ENCODE measurements around the gene C3orf62. TPM values are rescaled to one million over a fixed set of nuclear protein-coding genes. Genes with fewer than 3 reads are reported as not detected.
"Not testable (repeated sequence)": the region's sequence is repeated elsewhere in the genome, so short reads cannot be mapped to it uniquely, and the experiment has no call there.

Gene C3orf62
- total RNA-seq, 1 experiment from 2014 or later, result 6.9 TPM

- no peaks in the 10 kb centered on the region for H3K79me2 ChIP-seq (ENCODE audit: low read depth)
- TF ChIP-seq EZH2 (IDR thresholded peaks at IDR 0.05; ENCODE audit: low read depth) (no peak), CTCF (conservative IDR thresholded peaks at IDR 0.05) (no peak)
- peak overlapping the region; percentile 86 for H3K27ac ChIP-seq
- POLR2A ChIA-PET (ENCODE audit: unreplicated experiment), result interaction anchor here (0.6 to 0.7 kb wide), 5 partner anchors 26 to 490 kb away, joined by 3 to 8 read pairs (median 5); no protein-coding TSS in a partner anchor
- peaks cover 31% of the 10 kb centered on the region for H3F3A ChIP-seq (ENCODE audit: insufficient read depth, low read depth)
- no peaks in the 10 kb centered on the region for H4K20me1 ChIP-seq (ENCODE audit: insufficient read depth)
- H3K4me1 ChIP-seq (replicated peaks; ENCODE audit: insufficient read depth), result peaks cover 37% of the 10 kb centered on the region
- peak; percentile 69 to 93 for DNase-seq
- no peaks in the 10 kb centered on the region for H3K9me3 ChIP-seq (ENCODE audit: insufficient read depth, low read depth)
- no peaks in the 10 kb centered on the region for H3K27me3 ChIP-seq (ENCODE audit: insufficient read depth, low read depth)
- H3K9me2 ChIP-seq (ENCODE audit: insufficient read depth), result no peaks in the 10 kb centered on the region
- intact Hi-C loops (cut with micrococcal nuclease; ENCODE audit: unreplicated experiment), result no loop called here
- BruUV-seq (replicated peaks), result no TSS peak
- H3K4me3 ChIP-seq, result no peak overlapping the region
- CTCF ChIA-PET, result interaction anchor here (0.5 to 0.7 kb wide), 3 partner anchors 23 to 427 kb away, joined by 3 to 11 read pairs (median 3); no protein-coding TSS in a partner anchor
- H3K36me3 ChIP-seq (ENCODE audit: low read depth), result no peaks in the 10 kb centered on the region
- peak overlapping the region; percentile 63 for H3K4me2 ChIP-seq
- H2AFZ ChIP-seq, result no peak overlapping the region
Observed at GRCh38 chr3:49244581-49245205, 32.3 kb downstream of the C3orf62 start.

- H3K27ac ChIP-seq; POLR2A ChIA-PET (ENCODE audit: unreplicated experiment); BruUV-seq (replicated peaks); H4K20me1 ChIP-seq (ENCODE audit: insufficient read depth); H3K36me3 ChIP-seq (ENCODE audit: low read depth); intact Hi-C loops (cut with micrococcal nuclease; ENCODE audit: unreplicated experiment); CTCF ChIA-PET; DNase-seq; H3K4me2 ChIP-seq; H3K79me2 ChIP-seq (ENCODE audit: low read depth); H3K4me3 ChIP-seq; H3K9me2 ChIP-seq (ENCODE audit: insufficient read depth); H3K27me3 ChIP-seq (ENCODE audit: insufficient read depth, low read depth); H2AFZ ChIP-seq: not testable (repeated sequence)
- peaks cover 23% of the 10 kb centered on the region for H3F3A ChIP-seq (ENCODE audit: insufficient read depth, low read depth)
- H3K4me1 ChIP-seq (replicated peaks; ENCODE audit: insufficient read depth), result peaks cover 22% of the 10 kb centered on the region
- peaks cover 12% of the 10 kb centered on the region; the same call in 1 of the 2 replicates for H3K9me3 ChIP-seq (ENCODE audit: insufficient read depth, low read depth)
Observed at GRCh38 chr3:49240091-49240490, 36.9 kb downstream of the C3orf62 start.

GRCh38 chr3:49238274-49239127 lies 38.5 kb downstream of the C3orf62 start:
- 0 out of 2 replicates have a peak overlapping the region, but pooled peaks have one; percentile 27 for H3K4me2 ChIP-seq
- ChIA-PET CTCF (interaction anchor here (0.5 kb wide), 1 partner anchor 169 kb away, joined by 6 read pairs; no protein-coding TSS in a partner anchor), POLR2A (ENCODE audit: unreplicated experiment) (no interaction called here)
- peaks cover 12% of the 10 kb centered on the region; the same call in 1 of the 2 replicates for H3K4me1 ChIP-seq (replicated peaks; ENCODE audit: insufficient read depth)
- peak; percentile 33 to 72 for DNase-seq
- H3K27ac ChIP-seq, result peak overlapping the region; percentile 87
- TF ChIP-seq CTCF (conservative IDR thresholded peaks at IDR 0.05) (no peak), EZH2 (IDR thresholded peaks at IDR 0.05; ENCODE audit: low read depth) (no peak)
- no peaks in the 10 kb centered on the region for H3K9me2 ChIP-seq (ENCODE audit: insufficient read depth)
- H3K79me2 ChIP-seq (ENCODE audit: low read depth), result no peaks in the 10 kb centered on the region
- no peaks in the 10 kb centered on the region for H4K20me1 ChIP-seq (ENCODE audit: insufficient read depth)
- intact Hi-C loops (cut with micrococcal nuclease; ENCODE audit: unreplicated experiment), result loop anchor here (5.0 kb wide), 1 partner anchor 66 kb away; the partner anchor contains the start of gene KLHDC8B
- H3K4me3 ChIP-seq, result no peak overlapping the region
- H3K9me3 ChIP-seq (ENCODE audit: insufficient read depth, low read depth), result peaks cover 20% of the 10 kb centered on the region; the same call in 1 of the 2 replicates
- no peaks in the 10 kb centered on the region for H3K36me3 ChIP-seq (ENCODE audit: low read depth)
- no peak overlapping the region for H2AFZ ChIP-seq
- H3K27me3 ChIP-seq (ENCODE audit: insufficient read depth, low read depth), result no peaks in the 10 kb centered on the region
- no TSS peak for BruUV-seq (replicated peaks)
- H3F3A ChIP-seq (ENCODE audit: insufficient read depth, low read depth), result peaks cover 12% of the 10 kb centered on the region

All from PC-9 (cell line).